ENCODE data around the gene B4GALT5. TPM values are rescaled to one million over a fixed set of nuclear protein-coding genes. Genes with fewer than 3 reads are reported as not detected.
"Not testable (repeated sequence)": the region's sequence is repeated elsewhere in the genome, so short reads cannot be mapped to it uniquely, and the experiment has no call there.

B4GALT5 gene
- polyA plus RNA-seq, 3 donors, result 44.2 to 52.1 (median 50.5) TPM

GRCh38 chr20:49747707-49748524 is 34.2 kb upstream of the B4GALT5 start:
- no peak for DNase-seq (ENCODE audit: extremely low read depth in 1 of 11, low read depth in 9 of 11, low spot score in 4 of 11)

- no peak for DNase-seq (ENCODE audit: extremely low read depth in 1 of 11, low read depth in 9 of 11, low spot score in 4 of 11)
These were observed 29.3 kb upstream of the B4GALT5 start for GRCh38 chr20:49742948-49743347.

DNA sequence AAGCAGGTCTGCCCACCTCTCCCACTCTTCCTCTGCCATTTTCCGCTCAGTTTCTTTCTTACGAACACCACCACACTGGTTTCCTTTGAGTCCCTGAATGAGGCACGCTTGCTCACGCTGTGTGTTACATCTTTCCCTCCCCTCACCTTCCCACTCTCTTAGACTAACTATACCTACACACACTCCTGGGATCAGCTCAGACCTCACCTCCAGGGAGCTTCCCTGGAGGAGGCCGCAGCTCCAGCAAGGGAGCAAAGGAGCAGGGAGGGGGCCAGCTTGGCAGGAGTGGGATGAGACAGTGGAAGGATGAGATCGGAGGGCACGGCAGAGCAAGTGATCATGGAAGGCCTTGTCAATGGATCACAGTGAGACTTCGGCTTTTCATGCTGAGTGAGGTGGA is 28.3 kb upstream of the B4GALT5 start:
- DNase-seq (ENCODE audit: extremely low read depth in 1 of 11, low read depth in 9 of 11, low spot score in 4 of 11), result no peak

DNA sequence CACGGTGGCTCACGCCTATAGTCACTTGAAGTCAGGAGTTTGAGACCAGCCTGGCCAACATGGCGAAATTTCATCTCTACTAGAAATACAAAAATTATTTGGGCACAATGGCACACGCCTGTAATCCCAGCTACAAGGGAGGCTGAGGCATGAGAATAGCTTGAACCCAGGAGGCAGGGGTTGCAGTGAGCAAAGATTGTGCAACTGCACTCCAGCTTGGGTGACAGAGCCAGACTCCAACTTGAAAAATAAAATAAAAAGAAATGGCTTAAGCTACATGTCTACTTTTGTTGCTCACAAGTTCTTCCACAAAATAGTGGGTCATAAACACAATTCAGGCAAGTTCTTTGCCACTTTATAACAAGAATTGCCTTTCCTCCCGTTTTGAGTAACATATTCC is 27.1 kb upstream of the B4GALT5 start:
- no peak for DNase-seq (ENCODE audit: extremely low read depth in 1 of 11, low read depth in 9 of 11, low spot score in 4 of 11)

DNA sequence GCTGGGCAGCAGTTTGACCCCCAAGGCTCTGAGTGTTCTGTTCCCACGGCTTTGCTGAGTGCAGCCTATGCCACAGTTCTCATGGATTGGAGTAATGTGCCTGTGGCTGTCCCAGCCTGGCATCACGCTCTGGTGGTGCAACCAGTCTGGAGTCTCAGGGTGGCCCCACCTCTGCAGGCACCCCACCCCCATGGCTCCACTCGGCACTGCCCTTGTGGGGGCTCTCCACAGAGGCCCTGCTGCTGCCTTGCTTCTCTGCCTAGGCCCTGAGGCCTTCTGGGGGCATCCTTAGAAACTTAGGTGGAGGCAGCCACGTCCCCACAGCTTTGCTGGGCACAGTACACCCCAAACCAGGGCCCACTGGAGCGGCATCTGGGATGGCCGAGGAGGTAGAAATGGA is 25.4 kb upstream of the B4GALT5 start:
- no peak for DNase-seq (ENCODE audit: extremely low read depth in 1 of 11, low read depth in 9 of 11, low spot score in 4 of 11)

GRCh38 chr20:49737260-49737659 is 23.6 kb upstream of the B4GALT5 start:
- DNase-seq (ENCODE audit: extremely low read depth in 1 of 11, low read depth in 9 of 11, low spot score in 4 of 11), result no peak

DNA sequence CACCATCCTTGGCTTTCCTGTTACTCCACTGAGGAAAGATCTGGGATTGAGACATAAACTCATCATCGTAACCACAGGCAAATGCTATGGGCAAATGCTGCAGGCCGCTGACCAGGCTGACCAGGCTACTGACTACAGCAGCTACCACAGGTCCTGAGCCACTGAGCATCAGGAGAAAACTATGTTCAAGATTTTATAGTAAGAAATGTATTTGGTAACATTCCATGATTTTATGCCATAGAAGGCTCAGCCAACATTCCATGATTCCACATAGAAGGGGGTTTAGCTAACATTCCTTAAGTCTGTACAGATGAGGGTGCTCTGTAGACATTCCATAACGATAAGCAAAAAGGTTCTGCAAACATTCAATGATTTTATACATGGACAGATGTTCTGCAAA is 16.1 kb upstream of the B4GALT5 start:
- no peak for DNase-seq (ENCODE audit: extremely low read depth in 1 of 11, low read depth in 9 of 11, low spot score in 4 of 11)

DNA sequence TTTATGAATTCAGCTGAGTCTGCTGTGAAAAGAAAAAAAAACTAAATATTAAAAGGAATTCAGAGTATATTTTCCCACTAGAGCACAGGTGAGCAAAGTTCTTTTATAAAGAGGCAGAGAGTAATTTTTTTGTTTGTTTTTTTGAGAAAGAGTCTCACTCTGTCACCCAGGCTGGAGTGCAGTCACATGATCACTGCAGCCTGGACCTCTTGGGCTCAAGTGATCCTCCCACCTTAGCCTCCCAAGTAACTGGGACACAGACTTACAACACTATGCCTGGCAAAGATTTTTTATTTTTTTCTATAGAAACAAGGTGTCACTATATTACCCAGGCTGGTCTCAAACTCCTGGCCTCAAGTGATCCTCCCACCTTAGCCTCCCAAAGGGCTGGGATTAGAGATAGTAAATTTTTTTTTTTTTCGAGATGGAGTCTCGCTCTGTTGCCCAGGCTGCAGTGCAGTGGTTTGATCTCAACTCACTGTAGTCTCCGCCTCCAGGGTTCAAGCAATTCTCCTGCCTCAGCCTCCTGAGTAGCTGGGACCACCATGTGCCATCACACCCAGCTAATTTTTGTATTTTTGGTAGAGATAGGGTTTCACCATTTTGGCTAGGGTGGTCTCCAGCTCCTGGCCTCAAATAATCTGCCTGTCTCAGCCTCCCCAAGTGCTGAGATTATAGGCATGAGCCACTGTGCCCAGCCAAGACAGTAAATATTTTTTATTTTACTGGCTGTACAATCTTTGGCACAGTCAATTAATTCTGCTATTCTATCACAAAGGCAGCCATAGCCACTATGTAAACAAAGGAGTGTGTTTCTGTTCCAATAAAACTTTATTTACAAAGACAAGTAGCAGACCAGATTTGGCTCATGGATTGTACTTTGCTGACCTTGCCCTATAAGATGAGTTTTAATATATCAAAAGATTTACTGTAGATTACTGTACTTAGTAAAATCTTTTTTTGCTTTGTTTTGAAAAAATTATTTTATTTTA is 14.5 kb upstream of the B4GALT5 start:
- DNase-seq (ENCODE audit: extremely low read depth in 1 of 11, low read depth in 9 of 11, low spot score in 4 of 11), result no peak

- no peak for DNase-seq (ENCODE audit: extremely low read depth in 1 of 11, low read depth in 9 of 11, low spot score in 4 of 11)
These were observed 13.8 kb upstream of the B4GALT5 start for GRCh38 chr20:49727478-49727877.

DNA sequence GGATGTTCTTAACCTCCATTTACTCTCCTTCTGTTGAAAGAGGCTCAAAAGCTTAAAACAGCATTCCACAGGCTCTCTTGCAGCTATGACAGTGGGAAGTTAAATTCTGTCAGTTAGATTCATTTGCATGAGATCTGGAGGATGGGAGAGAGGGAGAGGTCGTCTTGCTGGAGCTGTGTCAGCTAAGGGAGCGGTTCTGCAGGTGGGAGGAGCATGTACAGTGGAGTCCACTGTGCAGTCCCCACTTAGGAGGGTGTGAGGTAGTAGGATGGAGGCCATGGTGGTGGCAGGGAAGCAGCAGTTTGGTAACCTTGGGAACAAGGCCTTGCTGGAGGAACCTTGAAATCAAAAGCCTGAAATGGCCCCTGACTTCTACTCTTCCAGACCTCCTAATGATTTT is 12.0 kb upstream of the B4GALT5 start:
- DNase-seq (ENCODE audit: extremely low read depth in 1 of 11, low read depth in 9 of 11, low spot score in 4 of 11), result no peak

DNA sequence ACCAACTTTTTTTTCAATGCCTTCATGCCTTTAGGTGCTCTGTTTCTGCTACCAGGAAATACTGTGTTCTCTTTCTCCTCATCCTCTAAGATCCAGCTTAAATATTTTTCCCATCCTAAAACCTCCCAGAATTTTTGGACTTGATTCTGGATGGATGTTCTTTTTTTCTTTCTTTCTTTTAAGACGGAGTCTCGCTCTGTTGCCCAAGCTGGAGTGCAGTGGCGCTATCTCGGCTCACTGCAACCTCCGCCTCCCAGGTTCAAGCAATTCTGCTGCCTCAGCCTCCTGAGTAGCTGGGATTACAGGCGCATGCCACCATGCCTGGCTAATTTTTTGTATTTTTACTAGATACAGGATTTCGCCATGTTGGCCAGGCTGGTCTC is 11.5 kb upstream of the B4GALT5 start:
- not testable (repeated sequence) for DNase-seq (ENCODE audit: extremely low read depth in 1 of 11, low read depth in 9 of 11, low spot score in 4 of 11)

DNA sequence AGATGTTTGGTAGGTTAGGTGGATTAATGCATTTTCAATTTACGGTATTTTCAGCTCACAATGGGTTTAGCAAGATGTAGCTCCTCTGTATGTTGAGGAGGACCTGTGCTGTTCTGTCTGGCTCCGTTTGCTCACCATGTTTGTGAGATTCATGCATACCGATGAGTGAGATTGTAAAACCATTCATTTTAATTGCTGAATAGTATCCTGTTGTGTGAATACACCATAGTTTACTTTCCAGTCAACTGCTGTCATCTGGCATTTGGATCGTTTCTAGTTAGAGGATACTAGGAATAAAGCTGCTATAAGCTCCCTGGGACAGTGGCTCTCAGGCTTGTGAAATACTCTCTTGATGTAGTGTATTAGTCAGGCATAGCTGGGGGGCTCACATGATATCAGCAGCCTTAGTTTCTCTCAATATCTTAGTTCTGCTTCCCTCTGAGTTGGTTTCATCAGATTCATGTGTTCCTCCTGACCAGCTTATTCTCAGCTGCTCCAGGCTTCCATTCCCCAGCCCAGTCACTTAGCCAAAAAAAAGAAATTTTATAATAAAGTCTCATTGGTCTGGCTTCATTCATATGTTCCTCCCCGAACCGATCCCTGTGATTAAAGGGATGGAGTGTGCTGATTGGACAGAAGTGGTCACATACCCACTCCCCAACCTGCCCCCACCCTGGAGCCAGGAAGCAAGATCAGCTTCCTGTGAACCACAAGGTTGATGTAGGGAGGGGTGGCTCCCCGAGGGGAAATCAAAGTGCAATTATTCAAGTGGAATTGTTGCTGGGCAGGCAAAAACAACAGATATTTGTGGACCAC is 10.9 kb upstream of the B4GALT5 start:
- DNase-seq (ENCODE audit: extremely low read depth in 1 of 11, low read depth in 9 of 11, low spot score in 4 of 11), result peak in 7 of 11 donors; percentile 45 to 74 (median 64)

DNA sequence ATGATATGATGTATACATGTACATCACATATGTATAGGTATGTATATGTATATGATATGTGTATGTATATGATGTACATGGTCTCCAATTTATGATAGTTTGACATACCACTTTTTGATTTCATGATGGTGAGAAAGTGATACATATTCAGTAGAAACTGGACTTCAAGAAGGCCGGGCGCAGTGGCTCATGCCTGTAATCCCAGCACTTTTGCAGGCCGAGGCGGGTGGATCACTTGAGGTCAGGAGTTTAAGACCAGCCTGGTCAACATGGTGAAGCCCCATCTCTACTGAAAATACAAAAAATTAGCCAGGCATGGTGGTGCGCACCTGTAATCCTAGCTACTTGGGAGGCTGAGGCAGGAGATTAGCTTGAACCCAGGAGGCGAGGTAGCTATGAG is 10.1 kb upstream of the B4GALT5 start:
- not testable (repeated sequence) for DNase-seq (ENCODE audit: extremely low read depth in 1 of 11, low read depth in 9 of 11, low spot score in 4 of 11)

DNA sequence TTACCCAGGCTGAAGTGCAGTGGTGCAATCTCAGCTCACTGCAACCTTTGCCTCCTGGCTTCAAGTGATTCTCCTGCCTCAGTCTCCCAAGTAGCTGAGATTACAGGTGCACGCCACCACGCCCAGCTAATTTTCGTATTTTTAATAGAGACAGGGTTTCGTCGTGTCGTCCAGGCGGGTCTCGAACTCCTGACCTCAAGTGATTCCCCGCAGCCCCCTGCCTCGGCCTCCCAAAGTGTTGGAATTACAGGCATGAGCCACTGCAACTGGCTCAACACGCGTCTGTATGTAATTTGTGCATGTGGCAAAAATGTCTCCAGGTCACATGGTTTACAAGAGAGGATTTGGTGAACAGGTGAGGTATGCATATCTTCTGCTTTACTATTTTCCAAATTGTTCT is 7.6 kb upstream of the B4GALT5 start:
- not testable (repeated sequence) for DNase-seq (ENCODE audit: extremely low read depth in 1 of 11, low read depth in 9 of 11, low spot score in 4 of 11)

DNA sequence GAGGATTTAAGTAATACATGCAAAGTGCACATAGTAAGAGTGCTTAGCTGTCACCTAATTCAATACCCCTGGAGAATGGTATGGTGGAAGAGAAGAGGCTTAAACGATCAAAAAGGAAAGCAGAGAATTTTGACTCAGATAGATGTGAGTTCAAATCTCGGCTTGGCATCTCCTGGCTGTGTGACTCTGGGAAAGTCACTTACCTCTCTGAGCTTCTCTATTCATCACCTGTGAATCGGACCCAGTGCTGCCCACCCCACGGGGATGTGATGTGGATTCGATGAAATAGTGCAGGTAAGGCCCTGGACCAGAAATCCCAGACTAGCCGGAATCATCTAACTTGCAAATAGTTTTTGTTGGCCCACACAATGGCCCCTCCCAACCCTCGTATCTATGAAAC is 1.8 kb upstream of the B4GALT5 start:
- no peak for DNase-seq (ENCODE audit: extremely low read depth in 1 of 11, low read depth in 9 of 11, low spot score in 4 of 11)

DNA sequence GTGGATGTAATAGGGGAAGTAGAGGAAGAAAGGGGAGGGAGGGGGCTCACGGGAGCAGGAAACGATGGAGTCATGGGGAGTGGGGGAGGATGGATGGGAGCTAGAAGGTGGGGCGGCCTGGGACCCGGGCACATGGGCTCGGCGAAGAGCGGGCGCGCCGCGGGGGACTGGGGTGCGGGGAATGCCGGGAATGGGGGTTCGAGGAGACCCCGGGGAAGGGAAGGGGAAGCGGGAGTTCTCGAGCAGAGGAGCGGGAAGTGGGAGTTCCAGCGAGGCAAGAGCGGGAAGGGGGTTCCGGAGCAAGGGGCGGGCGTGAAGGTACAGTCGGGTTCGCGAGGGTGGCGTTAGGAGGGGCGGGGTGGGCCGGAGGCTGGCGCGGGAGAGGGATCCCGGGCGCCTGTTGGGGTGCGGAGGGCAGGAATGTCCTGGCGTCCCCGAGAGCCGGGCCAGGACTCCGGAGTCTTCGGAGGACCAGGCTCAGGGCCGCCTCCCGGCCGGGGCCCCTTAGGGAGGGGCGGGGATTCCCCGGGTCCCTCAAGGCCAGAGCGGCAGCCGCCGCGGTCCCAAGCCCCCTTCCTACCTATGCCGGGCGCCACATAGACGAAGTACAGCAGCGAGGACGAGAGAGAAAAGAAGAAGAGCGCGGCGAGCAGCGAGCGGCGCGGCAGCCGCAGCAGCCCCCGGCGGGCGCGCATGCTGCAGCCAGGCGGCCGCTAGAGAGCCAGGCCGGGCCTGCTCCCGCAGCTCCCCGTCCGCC is 504 bp downstream of the B4GALT5 start:
- peak in 4 of 11 donors; percentile 26 to 31 (median 29) for DNase-seq (ENCODE audit: extremely low read depth in 1 of 11, low read depth in 9 of 11, low spot score in 4 of 11)

DNA sequence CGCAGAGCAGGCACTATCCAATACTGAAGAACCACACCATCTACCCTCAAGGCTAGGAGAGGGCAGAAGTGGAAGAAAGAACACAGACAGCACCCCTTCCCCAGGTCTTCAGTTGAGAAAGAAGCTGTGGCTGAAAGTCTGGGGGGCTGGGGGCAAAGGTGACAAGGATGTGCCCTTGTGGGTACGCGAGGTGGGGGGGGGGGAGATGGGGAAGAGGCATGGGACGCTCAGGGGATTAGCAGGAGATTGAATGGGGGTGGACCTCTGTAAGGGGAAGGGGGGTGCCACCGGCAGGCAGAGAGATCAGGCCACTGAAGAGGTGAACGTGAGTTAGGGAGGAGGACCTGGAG is 1.1 kb downstream of the B4GALT5 start:
- DNase-seq (ENCODE audit: extremely low read depth in 1 of 11, low read depth in 9 of 11, low spot score in 4 of 11), result no peak

GRCh38 chr20:49712118-49712517 is 1.6 kb downstream of the B4GALT5 start:
- DNase-seq (ENCODE audit: extremely low read depth in 1 of 11, low read depth in 9 of 11, low spot score in 4 of 11), result no peak

DNA sequence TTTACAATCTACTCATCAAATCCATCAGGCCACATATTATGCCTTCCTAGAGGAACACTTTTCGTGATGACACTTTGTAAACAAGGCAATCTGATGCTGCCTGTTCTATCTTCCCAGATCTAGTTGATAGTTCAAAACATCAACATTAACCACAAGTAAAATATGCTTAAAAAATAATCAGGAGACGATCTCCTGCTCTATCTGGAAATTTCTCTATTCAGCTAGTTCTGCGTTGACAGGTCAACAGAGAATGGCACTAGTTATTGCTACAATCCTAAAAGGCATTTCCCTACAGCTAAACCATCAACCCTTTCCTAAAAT is 2.1 kb downstream of the B4GALT5 start:
- no peak for DNase-seq (ENCODE audit: extremely low read depth in 1 of 11, low read depth in 9 of 11, low spot score in 4 of 11)
